GM21423 (cell line): ENCODE measurements around the gene LMAN2.
"Not testable (repeated sequence)": the region's sequence is repeated elsewhere in the genome, so short reads cannot be mapped to it uniquely, and the experiment has no call there.

Source experiments
- ATAC-seq: cut with Tn5 transposase; IDR thresholded peaks from one replicate; pipeline ENCODE4 v1.9.1; 2021; ENCODE audit warnings: mild to moderate bottlenecking, moderate library complexity; ENCODE audit not compliant: unreplicated experiment

The LMAN2 gene

DNA sequence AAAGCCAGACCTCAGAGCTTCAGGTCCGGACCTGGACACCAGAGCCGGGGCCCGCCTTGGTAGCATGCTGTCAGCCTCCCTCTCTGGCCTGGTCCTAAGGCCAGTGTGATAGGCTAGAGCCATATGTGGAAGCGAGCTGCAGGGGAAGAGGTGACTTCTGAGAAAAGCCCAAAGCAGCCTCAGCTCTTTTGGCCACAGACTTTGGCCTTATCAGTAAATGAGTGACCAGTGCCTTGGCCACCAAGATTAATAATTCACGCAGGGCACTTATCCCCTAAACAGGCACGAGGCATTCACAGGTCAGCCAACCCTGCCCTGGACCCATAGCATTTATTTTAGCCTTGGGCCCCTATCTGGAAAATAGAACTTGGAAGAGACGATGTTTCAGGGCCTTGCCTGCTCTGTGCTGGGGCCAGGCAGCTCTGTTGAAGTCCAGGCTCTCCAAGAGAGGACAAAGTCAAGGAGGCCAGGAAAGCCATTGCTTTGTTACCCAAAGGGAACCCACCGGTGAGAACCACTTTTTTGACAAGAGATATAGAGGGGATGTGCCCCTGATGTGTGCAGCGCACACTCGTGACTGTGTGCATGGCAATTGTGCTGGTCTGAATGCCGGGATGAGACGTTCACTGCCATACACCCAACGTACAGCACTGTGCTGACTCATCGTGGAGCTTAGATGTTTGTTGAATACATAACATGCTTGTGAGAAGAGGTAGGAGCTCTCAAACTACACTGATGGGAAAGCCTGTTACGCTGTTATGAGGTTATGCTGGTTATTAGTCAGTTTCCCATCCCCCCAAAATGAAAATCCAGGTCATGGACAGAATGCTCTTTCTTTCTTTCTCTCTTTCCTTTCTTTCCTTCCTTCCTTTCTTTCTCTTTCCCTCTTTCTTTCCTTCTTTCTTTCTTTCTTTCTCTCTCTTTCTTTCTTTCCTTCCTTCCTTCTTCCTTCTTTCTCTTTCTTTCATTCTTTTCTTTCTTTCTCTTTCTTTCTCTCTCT lies 27.7 kb upstream of the LMAN2 start:
- ATAC-seq: peak; percentile 57

GRCh38 chr5:177377851-177378776 lies 26.6 kb upstream of the LMAN2 start:
- ATAC-seq: no peak

DNA sequence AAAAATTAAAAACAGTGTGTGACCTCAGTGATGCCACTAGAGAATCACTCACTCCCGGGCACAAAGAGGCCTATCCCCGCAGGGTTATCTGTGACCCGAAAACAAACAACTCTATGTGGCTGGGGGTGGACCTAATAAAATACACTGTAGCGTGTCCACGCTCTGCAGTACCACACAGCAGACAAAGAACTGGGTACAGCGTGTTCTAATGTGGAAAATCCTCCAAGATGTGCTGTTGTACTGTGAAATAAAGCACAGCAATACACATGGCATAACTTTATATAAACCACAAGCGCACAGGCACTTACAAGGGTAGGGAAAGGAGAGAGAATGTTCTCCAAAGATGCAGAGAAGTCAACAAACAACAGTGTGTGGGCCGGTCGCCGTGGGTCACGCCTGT lies 24.6 kb upstream of the LMAN2 start:
- ATAC-seq: no peak

DNA sequence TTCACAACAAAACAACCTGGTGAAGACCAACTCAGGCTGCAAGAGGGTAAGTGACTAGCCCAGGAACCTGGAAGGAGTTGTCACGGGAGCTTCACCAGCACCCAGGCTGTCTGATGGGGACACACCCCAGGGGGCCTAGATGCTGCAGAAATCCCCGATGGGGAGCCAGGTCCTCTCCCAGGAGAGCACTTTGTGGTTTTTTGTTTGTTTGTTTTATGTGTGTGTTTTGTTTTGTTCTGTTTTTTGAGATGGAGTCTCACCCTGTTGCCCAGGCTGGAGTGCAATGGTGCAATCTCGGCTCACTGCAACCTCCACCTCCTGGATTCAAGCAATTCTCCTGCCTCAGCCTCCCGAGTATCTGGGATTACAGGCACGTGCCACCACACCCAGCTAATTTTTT lies 24.0 kb upstream of the LMAN2 start:
- ATAC-seq: not testable (repeated sequence)

GRCh38 chr5:177374211-177374610 lies 22.7 kb upstream of the LMAN2 start:
- no peak for ATAC-seq

GRCh38 chr5:177373806-177374205 lies 22.3 kb upstream of the LMAN2 start:
- no peak for ATAC-seq

DNA sequence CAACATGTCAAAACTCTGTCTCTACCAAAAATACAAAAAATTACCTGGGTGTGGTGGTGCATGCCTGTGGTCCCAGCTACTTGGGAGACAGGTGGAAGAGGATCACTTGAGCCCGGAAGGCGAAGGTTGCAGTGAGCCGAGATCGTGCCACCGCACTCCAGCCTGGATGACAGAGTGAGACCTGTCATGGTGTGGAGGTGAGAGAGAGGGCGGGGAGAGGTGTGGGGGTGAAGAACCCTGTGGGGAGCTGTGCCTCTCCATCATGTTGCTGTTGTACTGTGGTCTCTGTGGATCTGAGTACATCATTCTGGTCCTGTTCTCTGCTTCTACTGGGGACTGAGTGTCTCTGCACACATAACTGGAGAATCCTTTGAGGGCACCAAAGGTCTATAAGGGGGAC lies 21.4 kb upstream of the LMAN2 start:
- ATAC-seq: no peak

DNA sequence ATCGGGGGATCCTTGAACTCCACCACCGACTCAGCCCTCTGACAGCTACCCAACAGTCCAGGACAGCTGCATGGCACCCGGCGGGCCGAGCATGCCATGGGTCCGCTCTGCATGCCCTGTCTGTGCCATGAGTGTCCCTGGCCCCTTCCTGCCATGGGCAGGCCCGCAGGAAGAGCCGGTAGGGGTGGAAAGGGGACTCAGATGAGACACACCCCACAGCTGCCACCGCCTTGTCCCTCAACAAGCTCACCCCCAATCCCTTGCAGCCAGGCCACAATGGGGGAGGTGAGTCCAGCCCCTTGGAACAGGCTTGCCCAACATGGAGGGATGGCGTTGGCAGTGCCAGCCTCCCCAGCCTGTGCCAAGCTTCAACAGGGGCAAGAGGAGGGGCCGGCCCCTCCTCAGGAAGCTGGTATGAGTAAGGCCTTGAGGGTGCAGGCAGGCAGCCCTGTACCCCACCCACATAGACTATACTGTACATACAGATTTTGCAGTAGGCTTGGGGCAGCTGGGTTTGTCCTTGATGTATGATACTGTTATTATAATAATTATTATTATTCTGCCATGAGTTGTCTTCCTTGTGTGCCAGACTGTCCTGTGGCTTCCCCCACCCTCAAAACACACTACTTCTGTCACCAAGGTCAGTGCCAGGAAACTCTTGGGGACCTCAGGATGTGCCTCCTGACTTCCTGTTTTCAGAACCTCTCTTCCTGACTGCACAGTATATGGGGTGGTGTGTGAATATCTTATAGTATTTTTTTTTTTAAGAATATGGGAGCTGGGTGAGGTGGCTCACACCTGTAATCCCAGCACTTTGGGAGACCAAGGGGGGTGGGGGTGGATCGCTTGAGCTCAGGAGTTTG lies 20.8 kb upstream of the LMAN2 start:
- no peak for ATAC-seq

GRCh38 chr5:177371120-177372033 lies 19.9 kb upstream of the LMAN2 start:
- ATAC-seq: no peak

GRCh38 chr5:177370488-177371119 lies 19.1 kb upstream of the LMAN2 start:
- no peak for ATAC-seq

- ATAC-seq: no peak
These were observed 18.4 kb upstream of the LMAN2 start for GRCh38 chr5:177369645-177370440.

- ATAC-seq: no peak
These were observed 17.6 kb upstream of the LMAN2 start for GRCh38 chr5:177368869-177369644.

DNA sequence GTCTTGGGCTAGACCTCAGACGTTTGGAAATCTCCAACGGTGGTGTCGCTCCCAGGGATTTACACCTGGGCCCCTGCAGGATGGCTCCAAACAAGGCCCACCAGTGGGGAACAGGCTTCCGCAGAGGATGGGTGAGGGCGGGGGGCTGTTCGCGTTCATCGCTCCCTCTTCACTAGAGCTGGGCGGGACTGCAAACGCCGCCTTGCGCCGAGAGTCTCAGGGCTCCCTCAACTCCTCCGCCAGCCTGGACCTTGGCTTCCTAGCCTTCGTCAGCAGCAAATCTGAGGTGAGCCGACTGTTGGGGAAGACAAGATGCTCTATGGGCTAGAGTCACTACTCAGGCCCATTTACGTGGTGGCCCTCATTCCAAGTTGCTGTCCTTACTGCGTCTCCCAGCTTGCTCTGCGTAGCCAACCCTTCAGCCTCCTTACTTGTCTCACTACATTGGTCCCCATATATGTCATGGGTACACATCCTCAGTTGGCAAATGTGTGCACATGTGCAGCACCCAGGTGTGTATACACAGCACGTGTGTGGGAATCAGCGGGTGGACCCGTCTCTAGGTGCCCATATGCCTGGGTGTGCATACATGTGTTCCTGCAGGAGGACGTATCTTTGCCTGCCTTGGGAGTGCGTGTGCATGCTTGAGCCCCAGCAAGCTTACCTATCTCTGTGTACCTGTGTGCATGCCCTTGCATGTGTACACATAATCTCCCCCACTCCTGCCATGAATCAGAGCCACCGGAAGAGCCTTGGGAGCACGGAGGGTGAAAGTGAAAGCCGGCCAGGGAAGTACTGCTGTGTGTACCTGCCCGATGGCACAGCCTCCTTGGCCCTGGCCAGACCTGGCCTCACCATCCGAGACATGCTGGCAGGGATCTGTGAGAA lies 16.8 kb upstream of the LMAN2 start:
- ATAC-seq: no peak

- no peak for ATAC-seq
These were observed 15.9 kb upstream of the LMAN2 start for GRCh38 chr5:177367323-177367848.

- no peak for ATAC-seq
These were observed 15.3 kb upstream of the LMAN2 start for GRCh38 chr5:177366528-177367322.
